ENCODE results near the gene PHACTR1.

Gene PHACTR1

GRCh38 chr6:12704946-12705345 lies 11.6 kb upstream of the PHACTR1 start:
- no peak for TF ChIP-seq CTCF (IDR thresholded peaks at IDR 0.05; ENCODE audit: insufficient read depth, low read length, missing control alignments)
- DNase-seq (ENCODE audit: low read depth, low spot score): no peak
- CTCF ChIA-PET: no interaction called here
- H3K4me3 ChIP-seq (ENCODE audit: low read depth, low read length): no peak overlapping the region
- POLR2A ChIA-PET: no interaction called here

GRCh38 chr6:12709116-12709515 lies 7.5 kb upstream of the PHACTR1 start:
- no peak for TF ChIP-seq CTCF (IDR thresholded peaks at IDR 0.05; ENCODE audit: insufficient read depth, low read length, missing control alignments)
- peak; percentile 26 for DNase-seq (ENCODE audit: low read depth, low spot score)
- ChIA-PET POLR2A (no interaction called here), CTCF (no interaction called here)
- no peak overlapping the region for H3K4me3 ChIP-seq (ENCODE audit: low read depth, low read length)

GRCh38 chr6:12709556-12710232 lies 6.9 kb upstream of the PHACTR1 start:
- ChIA-PET CTCF (no interaction called here), POLR2A (no interaction called here)
- no peak for DNase-seq (ENCODE audit: low read depth, low spot score)
- H3K4me3 ChIP-seq (ENCODE audit: low read depth, low read length): no peak overlapping the region
- no peak for TF ChIP-seq CTCF (IDR thresholded peaks at IDR 0.05; ENCODE audit: insufficient read depth, low read length, missing control alignments)

- no peak for DNase-seq (ENCODE audit: low read depth, low spot score)
- no peak for TF ChIP-seq CTCF (IDR thresholded peaks at IDR 0.05; ENCODE audit: insufficient read depth, low read length, missing control alignments)
- H3K4me3 ChIP-seq (ENCODE audit: low read depth, low read length): no peak overlapping the region
- POLR2A ChIA-PET: no interaction called here
- CTCF ChIA-PET: interaction anchor here (0.7 kb wide), 1 partner anchor 1854 kb away, joined by 3 read pairs; no protein-coding TSS in a partner anchor
Observed at GRCh38 chr6:12710921-12711320, 5.6 kb upstream of the PHACTR1 start.

GRCh38 chr6:12714022-12714421 lies 2.5 kb upstream of the PHACTR1 start:
- ChIA-PET CTCF (no interaction called here), POLR2A (no interaction called here)
- TF ChIP-seq CTCF (IDR thresholded peaks at IDR 0.05; ENCODE audit: insufficient read depth, low read length, missing control alignments): no peak
- H3K4me3 ChIP-seq (ENCODE audit: low read depth, low read length): no peak overlapping the region
- no peak for DNase-seq (ENCODE audit: low read depth, low spot score)

GRCh38 chr6:12715437-12715836 lies 1.1 kb upstream of the PHACTR1 start:
- ChIA-PET POLR2A (no interaction called here), CTCF (no interaction called here)
- DNase-seq (ENCODE audit: low read depth, low spot score): no peak
- no peak for TF ChIP-seq CTCF (IDR thresholded peaks at IDR 0.05; ENCODE audit: insufficient read depth, low read length, missing control alignments)
- H3K4me3 ChIP-seq (ENCODE audit: low read depth, low read length): no peak overlapping the region
